ENCODE data around the gene LYRM2.

- TF ChIP-seq, protein P1, sequence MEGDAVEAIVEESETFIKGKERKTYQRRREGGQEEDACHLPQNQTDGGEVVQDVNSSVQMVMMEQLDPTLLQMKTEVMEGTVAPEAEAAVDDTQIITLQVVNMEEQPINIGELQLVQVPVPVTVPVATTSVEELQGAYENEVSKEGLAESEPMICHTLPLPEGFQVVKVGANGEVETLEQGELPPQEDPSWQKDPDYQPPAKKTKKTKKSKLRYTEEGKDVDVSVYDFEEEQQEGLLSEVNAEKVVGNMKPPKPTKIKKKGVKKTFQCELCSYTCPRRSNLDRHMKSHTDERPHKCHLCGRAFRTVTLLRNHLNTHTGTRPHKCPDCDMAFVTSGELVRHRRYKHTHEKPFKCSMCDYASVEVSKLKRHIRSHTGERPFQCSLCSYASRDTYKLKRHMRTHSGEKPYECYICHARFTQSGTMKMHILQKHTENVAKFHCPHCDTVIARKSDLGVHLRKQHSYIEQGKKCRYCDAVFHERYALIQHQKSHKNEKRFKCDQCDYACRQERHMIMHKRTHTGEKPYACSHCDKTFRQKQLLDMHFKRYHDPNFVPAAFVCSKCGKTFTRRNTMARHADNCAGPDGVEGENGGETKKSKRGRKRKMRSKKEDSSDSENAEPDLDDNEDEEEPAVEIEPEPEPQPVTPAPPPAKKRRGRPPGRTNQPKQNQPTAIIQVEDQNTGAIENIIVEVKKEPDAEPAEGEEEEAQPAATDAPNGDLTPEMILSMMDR (IDR thresholded peaks at IDR 0.05), result no peak
- TF ChIP-seq POLR2A (IDR thresholded peaks at IDR 0.05), result no peak
Measured at GRCh38 chr6:89530982-89531381, 107.6 kb downstream of the LYRM2 start.
